GM12873 (cell line): ENCODE data around the gene ZNF154.

Experiments
- TF ChIP-seq, protein P1 (sequence below): IDR thresholded peaks from 2 replicates; pipeline ENCODE4 v1.5.1; 2012; ENCODE audit warnings: low read depth, mild to moderate bottlenecking, moderate library complexity, low read length, control low read depth; ENCODE audit not compliant: insufficient read depth; ENCODE audit errors: missing control alignments

Gene ZNF154

DNA sequence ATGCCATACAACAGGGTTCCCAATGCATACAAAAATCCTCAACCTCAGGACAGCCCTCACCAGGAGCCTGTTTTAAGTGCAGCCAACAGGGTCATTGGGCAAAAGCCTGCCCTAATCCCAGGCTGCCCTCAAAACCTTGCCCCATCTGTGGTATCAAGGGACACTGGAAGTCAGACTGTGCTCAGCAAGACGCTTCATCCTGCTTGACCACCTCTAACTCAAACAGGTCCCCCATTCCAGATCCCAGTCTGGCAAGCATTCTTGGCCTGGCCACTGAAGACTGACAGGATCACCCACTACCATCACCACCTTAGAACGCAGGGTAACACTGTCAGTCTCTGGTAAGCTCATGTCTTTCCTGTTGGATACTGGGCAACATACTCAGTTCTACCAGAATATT, 55.3 kb downstream of the ZNF154 start:
- TF ChIP-seq, protein P1, sequence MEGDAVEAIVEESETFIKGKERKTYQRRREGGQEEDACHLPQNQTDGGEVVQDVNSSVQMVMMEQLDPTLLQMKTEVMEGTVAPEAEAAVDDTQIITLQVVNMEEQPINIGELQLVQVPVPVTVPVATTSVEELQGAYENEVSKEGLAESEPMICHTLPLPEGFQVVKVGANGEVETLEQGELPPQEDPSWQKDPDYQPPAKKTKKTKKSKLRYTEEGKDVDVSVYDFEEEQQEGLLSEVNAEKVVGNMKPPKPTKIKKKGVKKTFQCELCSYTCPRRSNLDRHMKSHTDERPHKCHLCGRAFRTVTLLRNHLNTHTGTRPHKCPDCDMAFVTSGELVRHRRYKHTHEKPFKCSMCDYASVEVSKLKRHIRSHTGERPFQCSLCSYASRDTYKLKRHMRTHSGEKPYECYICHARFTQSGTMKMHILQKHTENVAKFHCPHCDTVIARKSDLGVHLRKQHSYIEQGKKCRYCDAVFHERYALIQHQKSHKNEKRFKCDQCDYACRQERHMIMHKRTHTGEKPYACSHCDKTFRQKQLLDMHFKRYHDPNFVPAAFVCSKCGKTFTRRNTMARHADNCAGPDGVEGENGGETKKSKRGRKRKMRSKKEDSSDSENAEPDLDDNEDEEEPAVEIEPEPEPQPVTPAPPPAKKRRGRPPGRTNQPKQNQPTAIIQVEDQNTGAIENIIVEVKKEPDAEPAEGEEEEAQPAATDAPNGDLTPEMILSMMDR, result no peak

DNA sequence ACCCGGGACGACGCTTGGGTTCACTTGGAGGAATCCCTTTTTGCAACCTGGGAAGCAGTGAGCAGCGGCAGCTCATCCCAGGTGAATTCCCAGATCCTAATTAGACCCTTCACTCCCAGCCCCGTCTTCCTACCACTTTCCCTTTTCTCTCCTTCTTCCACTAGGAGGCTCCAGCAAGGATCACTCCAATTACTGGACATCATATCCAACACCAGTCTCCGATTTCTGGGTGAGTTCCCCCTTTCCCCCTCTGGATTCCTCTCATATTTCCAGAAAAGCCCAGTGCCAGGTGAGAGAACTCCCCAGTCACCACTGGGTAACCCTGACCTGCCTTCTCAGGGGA, 57.4 kb downstream of the ZNF154 start:
- TF ChIP-seq, protein P1, result no peak

DNA sequence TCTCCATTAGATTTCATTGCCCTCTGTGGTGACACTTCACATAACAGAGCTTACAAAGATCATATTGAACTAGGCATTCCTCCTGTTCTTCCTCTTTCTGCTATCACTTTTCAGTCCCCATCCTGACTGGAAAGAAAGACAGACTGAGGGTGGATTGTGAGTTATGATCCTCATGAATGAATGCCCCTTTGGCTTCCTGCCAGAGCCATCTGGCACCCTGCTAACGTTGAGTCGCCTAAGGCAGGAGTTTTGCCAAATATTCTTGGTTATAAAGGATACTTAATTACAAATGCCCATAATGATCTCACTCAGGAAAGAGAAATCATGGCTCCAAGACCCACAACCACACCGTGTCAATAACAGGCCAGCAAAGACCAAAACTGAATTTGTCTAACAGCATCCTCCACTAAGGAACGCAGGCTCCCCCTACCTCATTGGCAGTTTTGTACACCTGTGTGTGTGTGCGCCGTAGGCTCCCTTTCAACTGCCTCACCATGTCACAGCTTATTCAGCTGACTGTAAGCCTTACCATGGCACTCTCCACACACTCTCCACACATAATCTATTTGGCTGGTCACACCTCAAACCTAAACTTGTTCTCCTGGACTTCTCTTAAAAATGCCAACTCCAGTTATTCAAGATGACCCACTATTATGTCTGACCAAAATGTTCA, 60.5 kb downstream of the ZNF154 start:
- TF ChIP-seq, protein P1, result no peak
